ENCODE results near the gene RAP1B.

Gene RAP1B

GRCh38 chr12:68610370-68611093, at the start of gene RAP1B:
Gene RAP1B (plus strand): TSS chr12:68610899. CDS start chr12:68648725, 37,826 bp downstream.
- DNase-seq = peak; percentile 92

- DNase-seq = no peak
Observed at GRCh38 chr12:68561830-68562229, 48.9 kb upstream of the RAP1B start.

- no peak for DNase-seq
Observed at GRCh38 chr12:68564166-68564565, 46.5 kb upstream of the RAP1B start.

- DNase-seq = peak; percentile 64
Observed at GRCh38 chr12:68565391-68565903, 45.3 kb upstream of the RAP1B start.

GRCh38 chr12:68568922-68569569, 41.7 kb upstream of the RAP1B start:
- no peak for DNase-seq

GRCh38 chr12:68572661-68573060, 38.0 kb upstream of the RAP1B start:
- DNase-seq = no peak

GRCh38 chr12:68573406-68573805, 37.3 kb upstream of the RAP1B start:
- DNase-seq = no peak

GRCh38 chr12:68577949-68578348, 32.8 kb upstream of the RAP1B start:
- DNase-seq = no peak

- DNase-seq = no peak
Observed at GRCh38 chr12:68578765-68579164, 31.9 kb upstream of the RAP1B start.

- DNase-seq = no peak
Observed at GRCh38 chr12:68579254-68579653, 31.4 kb upstream of the RAP1B start.

- no peak for DNase-seq
Observed at GRCh38 chr12:68580911-68581310, 29.8 kb upstream of the RAP1B start.

GRCh38 chr12:68581926-68582325, 28.8 kb upstream of the RAP1B start:
- DNase-seq = no peak

- DNase-seq = no peak
Observed at GRCh38 chr12:68585966-68586365, 24.7 kb upstream of the RAP1B start.

- peak; percentile 48 for DNase-seq
Observed at GRCh38 chr12:68587448-68587873, 23.2 kb upstream of the RAP1B start.

GRCh38 chr12:68589194-68589593, 21.5 kb upstream of the RAP1B start:
- no peak for DNase-seq

- DNase-seq = peak; percentile 62
Observed at GRCh38 chr12:68591734-68592418, 18.8 kb upstream of the RAP1B start.

- DNase-seq = no peak
Observed at GRCh38 chr12:68595241-68595640, 15.5 kb upstream of the RAP1B start.

- no peak for DNase-seq
Observed at GRCh38 chr12:68601767-68602166, 8.9 kb upstream of the RAP1B start.

- no peak for DNase-seq
Observed at GRCh38 chr12:68602720-68603119, 8.0 kb upstream of the RAP1B start.

GRCh38 chr12:68608191-68608590, 2.5 kb upstream of the RAP1B start:
- DNase-seq = no peak

GRCh38 chr12:68609998-68610369, 715 bp upstream of the RAP1B start:
- no peak for DNase-seq

GRCh38 chr12:68611094-68611805, 551 bp downstream of the RAP1B start:
- peak; percentile 54 for DNase-seq

GRCh38 chr12:68611806-68612160, 1.1 kb downstream of the RAP1B start:
- DNase-seq = no peak

Data from CD4-positive, alpha-beta T cell treated with Interleukin-4 for 4 hours (primary cell).